Measurements from ENCODE around the gene FEM1B.

DNA sequence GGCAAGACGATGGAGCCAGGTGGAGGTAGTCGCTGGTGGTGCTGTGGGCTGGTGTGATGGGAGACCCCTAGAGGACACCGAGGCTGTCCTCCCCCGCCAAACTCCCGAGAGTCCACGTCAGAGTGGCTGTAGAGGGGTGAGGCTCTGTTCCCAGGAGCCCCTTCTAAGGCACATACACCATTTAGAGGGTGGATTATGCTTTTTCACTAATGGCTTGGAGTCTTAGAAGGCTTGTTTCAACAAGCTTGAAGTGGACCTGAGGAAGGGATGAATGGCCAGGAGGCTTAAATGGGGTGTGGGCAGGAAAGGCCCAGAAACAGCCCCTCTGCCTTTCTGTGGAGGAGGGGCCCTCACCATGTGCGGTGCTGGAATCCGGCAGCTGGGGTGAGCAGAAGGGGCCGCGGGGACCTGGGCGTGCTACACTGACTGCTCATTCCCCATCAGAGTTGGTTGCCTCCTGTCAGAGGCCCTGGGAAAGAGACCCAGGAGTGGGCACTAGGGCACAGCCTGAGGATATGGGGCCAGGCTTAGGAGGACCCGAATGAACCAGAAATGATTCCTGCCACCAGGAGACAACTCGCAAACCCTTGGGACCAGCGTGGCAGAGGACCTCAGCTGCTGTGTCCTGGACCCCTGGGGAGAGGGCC lies 66.2 kb downstream of the FEM1B start:
- TF ChIP-seq CTCF (IDR thresholded peaks at IDR 0.05; ENCODE audit: insufficient read depth, low read length) = no peak
- TF ChIP-seq GABPA (IDR thresholded peaks at IDR 0.05; ENCODE audit: low read depth) = no peak
